K562 (cell line): Measurements from ENCODE around the gene RTBDN. TPM values are rescaled to one million over a fixed set of nuclear protein-coding genes. Genes with fewer than 3 reads are reported as not detected.

Experiments used
- CBFA2T2 ChIP-seq: fragments of 450-650 bp; conservative IDR thresholded peaks from 2 replicates; pipeline ENCODE4 v1.6.1; 2017; ENCODE audit warnings: mild to moderate bottlenecking
- CBX2 ChIP-seq: fragments of 200-600 bp; sonication (generic); IDR thresholded peaks from one replicate; pipeline ENCODE4 v1.6.1; 2012; ENCODE audit warnings: mild to moderate bottlenecking, low read length, inconsistent platforms; ENCODE audit not compliant: insufficient read depth, poor library complexity, severe bottlenecking
- CHAMP1 ChIP-seq: fragments of 450-650 bp; IDR thresholded peaks from 2 replicates; pipeline ENCODE4 v1.6.1; 2016; ENCODE audit warnings: mild to moderate bottlenecking
- CUX1 ChIP-seq: fragments of 200-800 bp; sonication (Bioruptor generic); IDR thresholded peaks from 2 replicates; pipeline ENCODE4 v1.6.1; 2016; ENCODE audit warnings: missing genetic modification characterization, missing compliant biosample characterization
- DNMT1 ChIP-seq: fragments of 450-650 bp; IDR thresholded peaks from 2 replicates; pipeline ENCODE4 v1.6.1; 2016; ENCODE audit warnings: antibody characterized with exemption, mild to moderate bottlenecking
- ETV6 ChIP-seq, 3 experiments: fragments of 150-350 bp in 1 of 3; sonication (generic) in 1 of 3; formaldehyde crosslinking in 1 of 3; IDR thresholded peaks; 2 replicates each; pipeline versions ENCODE4 v1.6.1 to v1.8.0; 2014 to 2022; ENCODE audit warnings: borderline replicate concordance in 2 of 3, low read depth in 2 of 3, antibody characterized with exemption in 1 of 3, low read length in 1 of 3, mild to moderate bottlenecking in 1 of 3, missing genetic modification reagents in 1 of 3
- GABPB1 ChIP-seq: sonication (generic); formaldehyde crosslinking; IDR thresholded peaks from 2 replicates; pipeline ENCODE4 v1.8.0; 2022; ENCODE audit warnings: mild to moderate bottlenecking, missing genetic modification reagents
- HIVEP1 ChIP-seq: fragments of 250-450 bp; sonication (Bioruptor Pico); IDR thresholded peaks from 2 replicates; pipeline ENCODE4 v1.4.0; 2020; ENCODE audit warnings: mild to moderate bottlenecking
- ILF3 ChIP-seq: fragments of 450-650 bp; IDR thresholded peaks from 2 replicates; pipeline ENCODE4 v1.6.1; 2018; ENCODE audit warnings: antibody characterized with exemption, mild to moderate bottlenecking, moderate library complexity, borderline replicate concordance
- KDM5B ChIP-seq: fragments of 200-600 bp; sonication (generic); IDR thresholded peaks from 2 replicates; pipeline ENCODE4 v1.6.1; 2012; ENCODE audit warnings: low read depth, mild to moderate bottlenecking, moderate library complexity, low read length, control low read depth, inconsistent platforms; ENCODE audit not compliant: insufficient replicate concordance
- NFRKB ChIP-seq: fragments of 450-650 bp; IDR thresholded peaks from 2 replicates; pipeline ENCODE4 v1.6.1; 2016; ENCODE audit warnings: low read depth
- ZBTB9 ChIP-seq: fragments of 450-650 bp; formaldehyde crosslinking; IDR thresholded peaks from 2 replicates; pipeline ENCODE4 v1.4.0; 2020; ENCODE audit warnings: mild to moderate bottlenecking, moderate library complexity
- ZNF431 ChIP-seq: sonication (generic); formaldehyde crosslinking; IDR thresholded peaks from 2 replicates; pipeline ENCODE4 v1.8.0; 2022; ENCODE audit warnings: mild to moderate bottlenecking, missing genetic modification reagents
- ZNF57 ChIP-seq: fragments of 450-650 bp; formaldehyde crosslinking; IDR thresholded peaks from 2 replicates; pipeline ENCODE4 v1.4.0; 2020; ENCODE audit warnings: mild to moderate bottlenecking, moderate library complexity
- polyA plus RNA-seq, 8 experiments: library from polyadenylated mRNA; depleted of rRNA in 4 of 8; stranded (reverse) in 5 of 8; unstranded in 3 of 8; fragments of >200 nt; fragmentation: Nextera tagmentation in 2 of 8; fragmentation: Illumina TruSeq in 1 of 8; extraction: Ambion mirVana in 2 of 8; extraction: Trizol in 1 of 8; gene quantifications; 2 replicates each; pipeline versions ENCODE4 v1.2.1 to v1.2.3, GENCODE V29; 2011 to 2014; ENCODE audit warnings: inconsistent platforms in 1 of 8, missing spikeins in 1 of 8
- total RNA-seq, 7 experiments: library from RNA; depleted of rRNA in 6 of 7; stranded (reverse); fragments of >200 nt in 6 of 7; fragmentation: Illumina TruSeq in 2 of 7; extraction: Trizol in 2 of 7; gene quantifications; 2 replicates each; pipeline versions ENCODE4 v1.2.1 to v1.2.3, GENCODE V29; 2011 to 2021; ENCODE audit warnings: low replicate concordance in 1 of 7
- TF ChIP-seq, protein P1 (sequence below): sonication (generic); formaldehyde crosslinking; IDR thresholded peaks from 2 replicates; pipeline ENCODE4 v1.8.1; 2023; ENCODE audit warnings: mild to moderate bottlenecking, missing genetic modification reagents

The RTBDN gene
- total and polyA plus RNA-seq, 9 of the 15 experiments (the other 6 are each of a cell fraction or from before 2014, with no cell fraction given), result 0.20 to 2.3 (median 0.72) TPM; not detected in 1

GRCh38 chr19:12788682-12789097 is 45.7 kb downstream of the RTBDN start (continued):
- TF ChIP-seq CUX1 (CRISPR knock-in tag), result no peak
- TF ChIP-seq KDM5B, result no peak
- TF ChIP-seq ETV6 (IDR thresholded peaks at IDR 0.05; ENCODE audit: borderline replicate concordance in 1 of 2, low read depth in 2 of 2, low read length in 1 of 2), result no peak
- no peak for TF ChIP-seq ETV6 (CRISPR knock-in tag; IDR thresholded peaks at IDR 0.05; ENCODE audit: borderline replicate concordance)
- no peak; the same call in 1 of the 2 replicates for TF ChIP-seq ZBTB9 (CRISPR knock-in tag)
- no peak for TF ChIP-seq ZNF57 (CRISPR knock-in tag)
- TF ChIP-seq NFRKB, result 0 out of 2 replicates have a peak, but pooled peaks have one; percentile 52
- no peak for TF ChIP-seq CHAMP1
- no peak; the same call in 1 of the 2 replicates for TF ChIP-seq GABPB1
- no peak for TF ChIP-seq HIVEP1
- TF ChIP-seq ZNF431 (CRISPR knock-in tag), result 0 out of 2 replicates have a peak, but pooled peaks have one; percentile 16
- no peak for TF ChIP-seq ILF3
- peak; percentile 50 for TF ChIP-seq CBFA2T2
- TF ChIP-seq, protein P1, sequence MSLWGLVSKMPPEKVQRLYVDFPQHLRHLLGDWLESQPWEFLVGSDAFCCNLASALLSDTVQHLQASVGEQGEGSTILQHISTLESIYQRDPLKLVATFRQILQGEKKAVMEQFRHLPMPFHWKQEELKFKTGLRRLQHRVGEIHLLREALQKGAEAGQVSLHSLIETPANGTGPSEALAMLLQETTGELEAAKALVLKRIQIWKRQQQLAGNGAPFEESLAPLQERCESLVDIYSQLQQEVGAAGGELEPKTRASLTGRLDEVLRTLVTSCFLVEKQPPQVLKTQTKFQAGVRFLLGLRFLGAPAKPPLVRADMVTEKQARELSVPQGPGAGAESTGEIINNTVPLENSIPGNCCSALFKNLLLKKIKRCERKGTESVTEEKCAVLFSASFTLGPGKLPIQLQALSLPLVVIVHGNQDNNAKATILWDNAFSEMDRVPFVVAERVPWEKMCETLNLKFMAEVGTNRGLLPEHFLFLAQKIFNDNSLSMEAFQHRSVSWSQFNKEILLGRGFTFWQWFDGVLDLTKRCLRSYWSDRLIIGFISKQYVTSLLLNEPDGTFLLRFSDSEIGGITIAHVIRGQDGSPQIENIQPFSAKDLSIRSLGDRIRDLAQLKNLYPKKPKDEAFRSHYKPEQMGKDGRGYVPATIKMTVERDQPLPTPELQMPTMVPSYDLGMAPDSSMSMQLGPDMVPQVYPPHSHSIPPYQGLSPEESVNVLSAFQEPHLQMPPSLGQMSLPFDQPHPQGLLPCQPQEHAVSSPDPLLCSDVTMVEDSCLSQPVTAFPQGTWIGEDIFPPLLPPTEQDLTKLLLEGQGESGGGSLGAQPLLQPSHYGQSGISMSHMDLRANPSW (CRISPR knock-in tag), result no peak
- no peak for TF ChIP-seq DNMT1
- TF ChIP-seq CBX2, result no peak
